ENCODE measurements around the gene COX7A2L. TPM values are rescaled to one million over a fixed set of nuclear protein-coding genes. Genes with fewer than 3 reads are reported as not detected.

Gene COX7A2L, protein sequence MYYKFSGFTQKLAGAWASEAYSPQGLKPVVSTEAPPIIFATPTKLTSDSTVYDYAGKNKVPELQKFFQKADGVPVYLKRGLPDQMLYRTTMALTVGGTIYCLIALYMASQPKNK
- total RNA-seq (2021; ENCODE audit: unreplicated experiment) = 132 TPM
- polyA plus RNA-seq (2012; ENCODE audit: insufficient read length) = 125 TPM
- percentile 86 among the genes with signal in this experiment for Bru-seq, nascent RNA
- BruChase-seq, experiment 1, labeled RNA remaining after a 2-hour chase = percentile 88 among the genes with signal in this experiment
- BruChase-seq, experiment 2, labeled RNA remaining after a 6-hour chase = percentile 91 among the genes with signal in this experiment
- long read RNA-seq, transcript COX7A2L-201 (3 exons, 1,112 nt) = major isoform, 217 of 235 reads
- long read RNA-seq, partial matches to known transcripts = 3 of 235 reads
- long read RNA-seq, other reads (novel, unspliced or antisense) = 15 of 235 reads

DNA sequence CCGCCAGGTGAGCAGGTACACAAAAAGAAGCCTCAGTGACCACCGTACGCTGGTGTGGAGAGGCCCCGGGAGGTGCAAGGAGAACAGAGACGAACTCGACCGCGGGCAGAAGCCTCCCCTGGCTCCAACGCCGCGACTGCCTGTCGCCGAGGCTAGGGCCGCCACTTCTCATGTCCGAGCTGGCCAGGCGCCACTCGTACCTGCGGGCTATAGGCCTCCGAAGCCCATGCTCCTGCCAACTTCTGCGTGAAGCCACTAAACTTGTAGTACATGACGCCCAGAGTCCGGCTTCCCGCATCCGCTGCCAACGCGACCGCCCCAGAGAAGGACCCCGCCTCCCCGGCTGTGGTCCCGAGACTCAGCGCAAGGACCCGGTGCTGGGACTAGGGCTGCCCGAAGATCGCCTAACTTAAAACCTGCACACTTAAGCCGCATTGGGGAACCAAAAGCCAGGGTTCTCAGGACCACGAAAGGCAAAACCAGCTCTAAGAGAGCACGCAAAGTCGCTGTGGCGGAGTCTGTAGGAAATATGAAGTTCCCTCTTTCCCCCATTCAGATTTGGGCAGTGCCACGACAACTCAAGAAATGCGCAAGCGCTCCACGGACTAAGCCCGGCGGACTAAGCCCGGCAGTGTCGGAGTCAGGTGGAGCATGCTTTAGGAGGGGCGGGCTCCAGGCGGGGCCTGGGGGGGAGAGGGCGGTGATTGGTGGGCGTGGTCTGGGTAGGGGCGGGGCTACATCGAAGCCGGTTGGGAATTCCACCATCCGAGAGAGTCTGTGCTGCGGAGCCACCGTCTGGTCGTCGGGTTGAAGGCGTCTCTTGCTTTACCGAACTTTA is at the start of gene COX7A2L:
Gene COX7A2L (minus strand): TSS at position 328 of the 838 bp plus-strand sequence. CDS start 56 bp downstream, at position 272.
- in situ Hi-C loops (cut with HindIII; ENCODE audit: low pct_unique_long_range_greater_than_20kb, low sequenced_read_pairs) = no loop called here
- DNase-seq (ENCODE audit: low read depth, low spot score) (peak; percentile 93), ATAC-seq (peak; percentile 98)
- POLR2A ChIA-PET = interaction anchor here (0.6 to 0.7 kb wide), 2 partner anchors 9 to 15 kb away, joined by 3 read pairs; no protein-coding TSS in a partner anchor
- Histone ChIP-seq H3K9me3 (ENCODE audit: control insufficient read depth, insufficient read depth, low read depth, low read length) (no peaks in the 10 kb centered on the region), H3K27me3 (ENCODE audit: control insufficient read depth, insufficient read depth, low read length) (no peaks in the 10 kb centered on the region), H3K27ac (ENCODE audit: low read length) (peak within 1 kb of the TSS; percentile 88), H3K36me3 (ENCODE audit: control insufficient read depth, insufficient read depth, low read length) (peaks cover 6% of the 10 kb centered on the region; the same call in 1 of the 2 replicates), H3K4me1 (ENCODE audit: control insufficient read depth, insufficient read depth, low read length) (peaks cover 7% of the 10 kb centered on the region; the same call in 1 of the 2 replicates), H3K4me3 (ENCODE audit: low read depth in 2 of 2, low read length in 2 of 2) (peak within 1 kb of the TSS; percentile 94 to 97)
- CTCF ChIA-PET = interaction anchor here (0.7 kb wide), 1 partner anchor 380 kb away, joined by 5 read pairs; no protein-coding TSS in a partner anchor
- intact Hi-C loops (cut with micrococcal nuclease; ENCODE audit: unreplicated experiment) = no loop called here
- TF ChIP-seq SIN3A (IDR thresholded peaks at IDR 0.05; ENCODE audit: borderline replicate concordance, insufficient read depth, low read depth, low read length) (peak; percentile 86), POLR2AphosphoS5 (IDR thresholded peaks at IDR 0.05; ENCODE audit: low read depth, low read length) (peak; percentile 75), TCF7L2 (IDR thresholded peaks at IDR 0.05; ENCODE audit: low read depth, low read length) (no peak)
- TF ChIP-seq, protein P1, sequence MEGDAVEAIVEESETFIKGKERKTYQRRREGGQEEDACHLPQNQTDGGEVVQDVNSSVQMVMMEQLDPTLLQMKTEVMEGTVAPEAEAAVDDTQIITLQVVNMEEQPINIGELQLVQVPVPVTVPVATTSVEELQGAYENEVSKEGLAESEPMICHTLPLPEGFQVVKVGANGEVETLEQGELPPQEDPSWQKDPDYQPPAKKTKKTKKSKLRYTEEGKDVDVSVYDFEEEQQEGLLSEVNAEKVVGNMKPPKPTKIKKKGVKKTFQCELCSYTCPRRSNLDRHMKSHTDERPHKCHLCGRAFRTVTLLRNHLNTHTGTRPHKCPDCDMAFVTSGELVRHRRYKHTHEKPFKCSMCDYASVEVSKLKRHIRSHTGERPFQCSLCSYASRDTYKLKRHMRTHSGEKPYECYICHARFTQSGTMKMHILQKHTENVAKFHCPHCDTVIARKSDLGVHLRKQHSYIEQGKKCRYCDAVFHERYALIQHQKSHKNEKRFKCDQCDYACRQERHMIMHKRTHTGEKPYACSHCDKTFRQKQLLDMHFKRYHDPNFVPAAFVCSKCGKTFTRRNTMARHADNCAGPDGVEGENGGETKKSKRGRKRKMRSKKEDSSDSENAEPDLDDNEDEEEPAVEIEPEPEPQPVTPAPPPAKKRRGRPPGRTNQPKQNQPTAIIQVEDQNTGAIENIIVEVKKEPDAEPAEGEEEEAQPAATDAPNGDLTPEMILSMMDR (IDR thresholded peaks at IDR 0.05) = peak; percentile 65
- TF ChIP-seq, protein P2, sequence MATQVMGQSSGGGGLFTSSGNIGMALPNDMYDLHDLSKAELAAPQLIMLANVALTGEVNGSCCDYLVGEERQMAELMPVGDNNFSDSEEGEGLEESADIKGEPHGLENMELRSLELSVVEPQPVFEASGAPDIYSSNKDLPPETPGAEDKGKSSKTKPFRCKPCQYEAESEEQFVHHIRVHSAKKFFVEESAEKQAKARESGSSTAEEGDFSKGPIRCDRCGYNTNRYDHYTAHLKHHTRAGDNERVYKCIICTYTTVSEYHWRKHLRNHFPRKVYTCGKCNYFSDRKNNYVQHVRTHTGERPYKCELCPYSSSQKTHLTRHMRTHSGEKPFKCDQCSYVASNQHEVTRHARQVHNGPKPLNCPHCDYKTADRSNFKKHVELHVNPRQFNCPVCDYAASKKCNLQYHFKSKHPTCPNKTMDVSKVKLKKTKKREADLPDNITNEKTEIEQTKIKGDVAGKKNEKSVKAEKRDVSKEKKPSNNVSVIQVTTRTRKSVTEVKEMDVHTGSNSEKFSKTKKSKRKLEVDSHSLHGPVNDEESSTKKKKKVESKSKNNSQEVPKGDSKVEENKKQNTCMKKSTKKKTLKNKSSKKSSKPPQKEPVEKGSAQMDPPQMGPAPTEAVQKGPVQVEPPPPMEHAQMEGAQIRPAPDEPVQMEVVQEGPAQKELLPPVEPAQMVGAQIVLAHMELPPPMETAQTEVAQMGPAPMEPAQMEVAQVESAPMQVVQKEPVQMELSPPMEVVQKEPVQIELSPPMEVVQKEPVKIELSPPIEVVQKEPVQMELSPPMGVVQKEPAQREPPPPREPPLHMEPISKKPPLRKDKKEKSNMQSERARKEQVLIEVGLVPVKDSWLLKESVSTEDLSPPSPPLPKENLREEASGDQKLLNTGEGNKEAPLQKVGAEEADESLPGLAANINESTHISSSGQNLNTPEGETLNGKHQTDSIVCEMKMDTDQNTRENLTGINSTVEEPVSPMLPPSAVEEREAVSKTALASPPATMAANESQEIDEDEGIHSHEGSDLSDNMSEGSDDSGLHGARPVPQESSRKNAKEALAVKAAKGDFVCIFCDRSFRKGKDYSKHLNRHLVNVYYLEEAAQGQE (IDR thresholded peaks at IDR 0.05; ENCODE audit: insufficient read depth in 1 of 2, low read depth in 2 of 2, low read length in 1 of 2) = no peak
- BruUV-seq (replicated peaks) = no TSS peak

DNA sequence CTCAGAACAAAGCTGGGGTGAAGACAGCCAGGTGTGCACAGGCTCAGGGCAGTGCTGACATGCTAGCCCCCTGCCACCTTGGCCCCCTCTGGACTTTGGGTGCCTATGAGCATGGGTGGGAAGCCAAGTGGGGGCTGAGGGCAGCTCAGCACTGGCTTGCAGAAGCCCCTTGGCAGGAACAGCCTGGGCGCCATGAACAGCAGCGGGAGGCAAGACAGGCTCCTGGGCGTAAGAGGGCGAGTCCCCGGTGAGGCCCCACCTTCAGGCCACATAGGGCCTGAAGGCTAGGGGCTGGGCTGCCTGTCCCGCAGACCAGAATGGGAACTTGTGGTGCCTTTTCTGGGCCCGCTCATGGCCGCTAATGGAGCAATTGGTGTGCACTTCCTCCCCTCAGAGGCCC is 47.0 kb upstream of the COX7A2L start:
- intact Hi-C loops (cut with micrococcal nuclease; ENCODE audit: unreplicated experiment) = no loop called here
- POLR2A ChIA-PET = no interaction called here
- CTCF ChIA-PET = no interaction called here

More for the DNA sequence above, 47.0 kb upstream of the COX7A2L start:
- ATAC-seq = no peak
- Histone ChIP-seq H3K27me3 (ENCODE audit: control insufficient read depth, insufficient read depth, low read length) (no peaks in the 10 kb centered on the region), H3K36me3 (ENCODE audit: control insufficient read depth, insufficient read depth, low read length) (no peaks in the 10 kb centered on the region), H3K4me3 (ENCODE audit: low read depth in 2 of 2, low read length in 2 of 2) (no peak overlapping the region), H3K4me1 (ENCODE audit: control insufficient read depth, insufficient read depth, low read length) (no peaks in the 10 kb centered on the region), H3K9me3 (ENCODE audit: control insufficient read depth, insufficient read depth, low read depth, low read length) (no peaks in the 10 kb centered on the region), H3K27ac (ENCODE audit: low read length) (no peak overlapping the region)
- no peak for DNase-seq (ENCODE audit: low read depth, low spot score)
- BruUV-seq (replicated peaks) = no TSS peak
- TF ChIP-seq, protein P1 (IDR thresholded peaks at IDR 0.05) = no peak
- TF ChIP-seq, protein P2 (IDR thresholded peaks at IDR 0.05; ENCODE audit: insufficient read depth in 1 of 2, low read depth in 2 of 2, low read length in 1 of 2) = no peak
- TF ChIP-seq SIN3A (IDR thresholded peaks at IDR 0.05; ENCODE audit: borderline replicate concordance, insufficient read depth, low read depth, low read length) = no peak
- TF ChIP-seq TCF7L2 (IDR thresholded peaks at IDR 0.05; ENCODE audit: low read depth, low read length) = no peak
- TF ChIP-seq POLR2AphosphoS5 (IDR thresholded peaks at IDR 0.05; ENCODE audit: low read depth, low read length) = no peak
- in situ Hi-C loops (cut with HindIII; ENCODE audit: low pct_unique_long_range_greater_than_20kb, low sequenced_read_pairs) = no loop called here

Data from Panc1 (cell line).